Skin epidermis (tissue), 12 donors: ENCODE data around the gene GRIP1.

ENCODE experiments used
- H3K27ac ChIP-seq, 21 experiments: fragments of 200-600 bp; sonication (generic) in 11 of 21; one replicate each; pipeline ENCODE4 v1.5.0; 2020; ENCODE audit warnings: mild to moderate bottlenecking in 3 of 21, inconsistent platforms in 2 of 21, moderate library complexity in 2 of 21
- H3K4me3 ChIP-seq, 7 experiments: fragments of 200-600 bp; sonication (generic) in 2 of 7; one replicate each; pipeline ENCODE4 v1.5.0; 2020; ENCODE audit warnings: inconsistent platforms in 2 of 7, mild to moderate bottlenecking in 2 of 7, moderate library complexity in 1 of 7

Gene GRIP1

GRCh38 chr12:66418908-66419307, 260.0 kb downstream of the GRIP1 start:
- Histone ChIP-seq H3K27ac (no peak overlapping the region), H3K4me3 (no peak overlapping the region)

GRCh38 chr12:66417217-66417616, 261.7 kb downstream of the GRIP1 start:
- Histone ChIP-seq H3K27ac (no peak overlapping the region), H3K4me3 (no peak overlapping the region)

- Histone ChIP-seq H3K27ac (no peak overlapping the region), H3K4me3 (no peak overlapping the region)
These were observed 269.5 kb downstream of the GRIP1 start for GRCh38 chr12:66409195-66409871.

- no peak overlapping the region for H3K27ac ChIP-seq
- H3K4me3 ChIP-seq = no peak overlapping the region
These were observed 273.5 kb downstream of the GRIP1 start for GRCh38 chr12:66405395-66405794.

- H3K27ac ChIP-seq = no peak overlapping the region
- H3K4me3 ChIP-seq = no peak overlapping the region
These were observed 275.1 kb downstream of the GRIP1 start for GRCh38 chr12:66403746-66404145.

- no peak overlapping the region for H3K27ac ChIP-seq
- no peak overlapping the region for H3K4me3 ChIP-seq
These were observed 279.0 kb downstream of the GRIP1 start for GRCh38 chr12:66399911-66400306.

GRCh38 chr12:66398931-66399910, 279.7 kb downstream of the GRIP1 start:
- Histone ChIP-seq H3K27ac (no peak overlapping the region), H3K4me3 (no peak overlapping the region)

GRCh38 chr12:66397574-66398290, 281.1 kb downstream of the GRIP1 start:
- no peak overlapping the region for H3K4me3 ChIP-seq
- no peak overlapping the region for H3K27ac ChIP-seq

GRCh38 chr12:66393890-66394289, 285.0 kb downstream of the GRIP1 start:
- H3K4me3 ChIP-seq = no peak overlapping the region
- H3K27ac ChIP-seq = no peak overlapping the region

- Histone ChIP-seq H3K27ac (no peak overlapping the region), H3K4me3 (no peak overlapping the region)
These were observed 286.5 kb downstream of the GRIP1 start for GRCh38 chr12:66392266-66392915.

- no peak overlapping the region for H3K27ac ChIP-seq
- H3K4me3 ChIP-seq = no peak overlapping the region
These were observed 290.4 kb downstream of the GRIP1 start for GRCh38 chr12:66388517-66388916.

- Histone ChIP-seq H3K27ac (no peak overlapping the region), H3K4me3 (no peak overlapping the region)
These were observed 291.8 kb downstream of the GRIP1 start for GRCh38 chr12:66387117-66387516.

- no peak overlapping the region for H3K27ac ChIP-seq
- no peak overlapping the region for H3K4me3 ChIP-seq
These were observed 297.9 kb downstream of the GRIP1 start for GRCh38 chr12:66380769-66381535.

GRCh38 chr12:66379616-66380015, 299.3 kb downstream of the GRIP1 start:
- Histone ChIP-seq H3K27ac (no peak overlapping the region), H3K4me3 (no peak overlapping the region)

GRCh38 chr12:66375560-66375959, 303.3 kb downstream of the GRIP1 start:
- Histone ChIP-seq H3K4me3 (no peak overlapping the region), H3K27ac (no peak overlapping the region)

GRCh38 chr12:66371982-66372381, 306.9 kb downstream of the GRIP1 start:
- Histone ChIP-seq H3K4me3 (no peak overlapping the region), H3K27ac (no peak overlapping the region)

GRCh38 chr12:66367015-66367667, 311.7 kb downstream of the GRIP1 start:
- H3K4me3 ChIP-seq = no peak overlapping the region
- no peak overlapping the region for H3K27ac ChIP-seq

- H3K27ac ChIP-seq = no peak overlapping the region
- no peak overlapping the region for H3K4me3 ChIP-seq
These were observed 313.0 kb downstream of the GRIP1 start for GRCh38 chr12:66365718-66366490.
